WTC11 (cell line): Measurements from ENCODE around the gene FRMD4A. TPM values are rescaled to one million over a fixed set of nuclear protein-coding genes. Genes with fewer than 3 reads are reported as not detected.

ENCODE experiments used
- ATAC-seq: fragments of 200-7000 bp; cut with Tn5 transposase; 2 replicates; pipeline ENCODE4 v1.10.0; 2021; ENCODE audit warnings: mild to moderate bottlenecking, moderate library complexity
- CTCF ChIA-PET: fragments of 300-600 bp; sonication (Branson Sonifier 250); formaldehyde crosslinking; loops from one replicate; lab custom pipeline; 2021; ENCODE audit warnings: antibody characterized with exemption; lab: Charles Lee
- POLR2A ChIA-PET: fragments of 350-600 bp; sonication (Branson Sonifier 250); formaldehyde crosslinking; loops from one replicate; lab custom pipeline; 2021; ENCODE audit warnings: antibody characterized with exemption; lab: Charles Lee
- DNase-seq: peaks from one replicate; pipeline ENCODE4 v3.0.0; 2021; ENCODE audit warnings: low spot score
- H3K27ac Mint-ChIP-seq: 2 replicates; pipeline ENCODE4 v1.8.0; 2021; ENCODE audit warnings: mixed read lengths
- H3K27me3 Mint-ChIP-seq: 2 replicates; pipeline ENCODE4 v1.8.0; 2021; ENCODE audit warnings: low read depth, mild to moderate bottlenecking, moderate library complexity, mixed read lengths
- H3K36me3 Mint-ChIP-seq: 2 replicates; pipeline ENCODE4 v1.8.0; 2021; ENCODE audit warnings: mixed read lengths
- H3K4me1 Mint-ChIP-seq: 2 replicates; pipeline ENCODE4 v1.8.0; 2022; ENCODE audit warnings: mixed read lengths
- H3K4me3 Mint-ChIP-seq: 2 replicates; pipeline ENCODE4 v1.8.0; 2021; ENCODE audit warnings: mild to moderate bottlenecking, moderate library complexity, mixed read lengths
- H3K9me3 Mint-ChIP-seq: 2 replicates; pipeline ENCODE4 v1.8.0; 2021; ENCODE audit warnings: mixed read lengths
- ELF4 ChIP-seq: sonication (generic); formaldehyde crosslinking; IDR thresholded peaks from 2 replicates; pipeline ENCODE4 v1.8.1; 2022; ENCODE audit warnings: low read depth, mild to moderate bottlenecking, moderate library complexity, missing genetic modification reagents
- EMX1 ChIP-seq: fragments of 250-450 bp; sonication (Bioruptor Pico); IDR thresholded peaks from 2 replicates; pipeline ENCODE4 v1.8.0; 2021; ENCODE audit warnings: mild to moderate bottlenecking
- ESRRA ChIP-seq: sonication (generic); formaldehyde crosslinking; IDR thresholded peaks from 2 replicates; pipeline ENCODE4 v1.8.1; 2022; ENCODE audit warnings: mild to moderate bottlenecking, missing genetic modification reagents, borderline replicate concordance
- GABPB1 ChIP-seq: sonication (generic); formaldehyde crosslinking; IDR thresholded peaks from 2 replicates; pipeline ENCODE4 v1.8.1; 2023; ENCODE audit warnings: mild to moderate bottlenecking, missing genetic modification reagents
- HMGA2 ChIP-seq: fragments of 250-450 bp; sonication (Bioruptor Pico); IDR thresholded peaks from 2 replicates; pipeline ENCODE4 v1.4.0; 2021; ENCODE audit warnings: mild to moderate bottlenecking, moderate library complexity
- MXD4 ChIP-seq: fragments of 250-450 bp; sonication (Bioruptor Pico); IDR thresholded peaks from 2 replicates; pipeline ENCODE4 v1.8.0; 2021; ENCODE audit warnings: mild to moderate bottlenecking, moderate library complexity, borderline replicate concordance
- NFYB ChIP-seq: sonication (generic); formaldehyde crosslinking; conservative IDR thresholded peaks from 2 replicates; pipeline ENCODE4 v1.8.0; 2022; ENCODE audit warnings: low read depth, missing genetic modification reagents
- PRRX2 ChIP-seq: fragments of 250-450 bp; sonication (Bioruptor Pico); IDR thresholded peaks from 2 replicates; pipeline ENCODE4 v1.8.0; 2021; ENCODE audit warnings: mild to moderate bottlenecking
- TEAD1 ChIP-seq: sonication (generic); formaldehyde crosslinking; IDR thresholded peaks from 2 replicates; pipeline ENCODE4 v1.8.0; 2022; ENCODE audit warnings: mild to moderate bottlenecking, missing genetic modification reagents
- ZNF317 ChIP-seq: sonication (generic); formaldehyde crosslinking; IDR thresholded peaks from 2 replicates; pipeline ENCODE4 v1.8.1; 2023; ENCODE audit warnings: low read depth, mild to moderate bottlenecking, moderate library complexity, missing genetic modification reagents, borderline replicate concordance
- total RNA-seq: library from RNA; stranded (reverse); gene quantifications from 3 replicates; pipeline ENCODE4 v1.2.3, GENCODE V29; 2021
- TF ChIP-seq, protein P1 (sequence below): sonication (generic); formaldehyde crosslinking; IDR thresholded peaks from 2 replicates; pipeline ENCODE4 v1.8.1; 2023; ENCODE audit warnings: mild to moderate bottlenecking, missing genetic modification reagents, borderline replicate concordance
- TF ChIP-seq, protein P2 (sequence below): fragments of 250-450 bp; sonication (Bioruptor Pico); IDR thresholded peaks from 2 replicates; pipeline ENCODE4 v1.9.0; 2021; ENCODE audit warnings: moderate library complexity, mild to moderate bottlenecking, inconsistent platforms, borderline replicate concordance
- TF ChIP-seq, protein P3 (sequence below): sonication (generic); formaldehyde crosslinking; IDR thresholded peaks from 2 replicates; pipeline ENCODE4 v1.8.1; 2023; ENCODE audit warnings: mild to moderate bottlenecking, missing genetic modification reagents, moderate library complexity
- TF ChIP-seq, protein P4 (sequence below): sonication (generic); formaldehyde crosslinking; IDR thresholded peaks from 2 replicates; pipeline ENCODE4 v1.8.1; 2022; ENCODE audit warnings: mild to moderate bottlenecking, moderate library complexity, missing genetic modification reagents
- TF ChIP-seq, protein P5 (sequence below): sonication (generic); formaldehyde crosslinking; IDR thresholded peaks from 2 replicates; pipeline ENCODE4 v1.8.0; 2022; ENCODE audit warnings: missing genetic modification reagents
- TF ChIP-seq, protein P6 (sequence below): sonication (generic); formaldehyde crosslinking; IDR thresholded peaks from 2 replicates; pipeline ENCODE4 v1.8.1; 2022; ENCODE audit warnings: low read depth, missing genetic modification reagents, borderline replicate concordance
- TF ChIP-seq, protein P7 (sequence below): sonication (generic); formaldehyde crosslinking; IDR thresholded peaks from 2 replicates; pipeline ENCODE4 v1.8.0; 2022; ENCODE audit warnings: mild to moderate bottlenecking, missing genetic modification reagents

FRMD4A gene
- total RNA-seq, 1 experiment from 2014 or later: 35.5 TPM

DNA sequence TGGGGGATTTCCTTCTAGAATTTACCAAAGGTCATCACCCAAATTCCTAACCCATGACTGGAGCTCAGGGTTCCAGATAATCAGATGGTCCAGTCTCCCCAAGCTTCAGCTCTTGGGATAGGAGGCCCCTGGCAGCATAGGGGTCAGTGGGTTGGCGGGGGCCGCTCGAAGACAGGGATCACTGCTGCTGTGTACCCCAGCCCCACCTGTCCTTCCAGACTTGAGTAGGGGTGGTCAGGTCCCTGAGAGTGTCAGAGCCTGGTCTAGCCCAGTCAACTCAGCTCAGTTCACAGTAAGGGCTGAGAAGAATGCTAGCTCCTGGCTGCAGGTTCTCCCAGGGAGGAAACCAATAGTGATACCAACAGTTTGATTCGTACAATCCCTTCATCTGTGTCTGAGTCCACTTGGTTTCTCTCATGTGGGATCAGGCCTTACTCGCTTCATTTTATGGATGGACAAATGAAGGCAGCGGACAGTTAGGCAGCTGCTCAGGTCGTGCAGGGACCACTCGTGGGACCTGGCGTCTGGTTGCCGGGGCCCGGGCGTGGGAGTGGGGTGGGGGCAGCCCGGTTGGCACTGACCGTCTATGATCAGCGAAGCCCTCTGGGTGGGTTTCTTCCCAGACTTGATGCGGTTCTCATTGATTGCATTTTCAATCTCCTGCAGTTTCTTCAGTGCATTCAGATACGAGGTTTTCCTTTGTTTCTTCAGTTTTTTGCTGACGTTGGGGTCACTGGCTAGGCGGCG is 665.0 kb downstream of the FRMD4A start (continued):
- TF ChIP-seq, protein P1, sequence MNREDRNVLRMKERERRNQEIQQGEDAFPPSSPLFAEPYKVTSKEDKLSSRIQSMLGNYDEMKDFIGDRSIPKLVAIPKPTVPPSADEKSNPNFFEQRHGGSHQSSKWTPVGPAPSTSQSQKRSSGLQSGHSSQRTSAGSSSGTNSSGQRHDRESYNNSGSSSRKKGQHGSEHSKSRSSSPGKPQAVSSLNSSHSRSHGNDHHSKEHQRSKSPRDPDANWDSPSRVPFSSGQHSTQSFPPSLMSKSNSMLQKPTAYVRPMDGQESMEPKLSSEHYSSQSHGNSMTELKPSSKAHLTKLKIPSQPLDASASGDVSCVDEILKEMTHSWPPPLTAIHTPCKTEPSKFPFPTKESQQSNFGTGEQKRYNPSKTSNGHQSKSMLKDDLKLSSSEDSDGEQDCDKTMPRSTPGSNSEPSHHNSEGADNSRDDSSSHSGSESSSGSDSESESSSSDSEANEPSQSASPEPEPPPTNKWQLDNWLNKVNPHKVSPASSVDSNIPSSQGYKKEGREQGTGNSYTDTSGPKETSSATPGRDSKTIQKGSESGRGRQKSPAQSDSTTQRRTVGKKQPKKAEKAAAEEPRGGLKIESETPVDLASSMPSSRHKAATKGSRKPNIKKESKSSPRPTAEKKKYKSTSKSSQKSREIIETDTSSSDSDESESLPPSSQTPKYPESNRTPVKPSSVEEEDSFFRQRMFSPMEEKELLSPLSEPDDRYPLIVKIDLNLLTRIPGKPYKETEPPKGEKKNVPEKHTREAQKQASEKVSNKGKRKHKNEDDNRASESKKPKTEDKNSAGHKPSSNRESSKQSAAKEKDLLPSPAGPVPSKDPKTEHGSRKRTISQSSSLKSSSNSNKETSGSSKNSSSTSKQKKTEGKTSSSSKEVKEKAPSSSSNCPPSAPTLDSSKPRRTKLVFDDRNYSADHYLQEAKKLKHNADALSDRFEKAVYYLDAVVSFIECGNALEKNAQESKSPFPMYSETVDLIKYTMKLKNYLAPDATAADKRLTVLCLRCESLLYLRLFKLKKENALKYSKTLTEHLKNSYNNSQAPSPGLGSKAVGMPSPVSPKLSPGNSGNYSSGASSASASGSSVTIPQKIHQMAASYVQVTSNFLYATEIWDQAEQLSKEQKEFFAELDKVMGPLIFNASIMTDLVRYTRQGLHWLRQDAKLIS (CRISPR knock-in tag): no peak
- TF ChIP-seq ZNF317: no peak
- no peak for TF ChIP-seq NFYB (CRISPR knock-in tag)
- TF ChIP-seq, protein P2, sequence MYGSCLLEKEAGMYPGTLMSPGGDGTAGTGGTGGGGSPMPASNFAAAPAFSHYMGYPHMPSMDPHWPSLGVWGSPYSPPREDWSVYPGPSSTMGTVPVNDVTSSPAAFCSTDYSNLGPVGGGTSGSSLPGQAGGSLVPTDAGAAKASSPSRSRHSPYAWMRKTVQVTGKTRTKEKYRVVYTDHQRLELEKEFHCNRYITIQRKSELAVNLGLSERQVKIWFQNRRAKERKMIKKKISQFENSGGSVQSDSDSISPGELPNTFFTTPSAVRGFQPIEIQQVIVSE (CRISPR knock-in tag): no peak
- TF ChIP-seq, protein P3, sequence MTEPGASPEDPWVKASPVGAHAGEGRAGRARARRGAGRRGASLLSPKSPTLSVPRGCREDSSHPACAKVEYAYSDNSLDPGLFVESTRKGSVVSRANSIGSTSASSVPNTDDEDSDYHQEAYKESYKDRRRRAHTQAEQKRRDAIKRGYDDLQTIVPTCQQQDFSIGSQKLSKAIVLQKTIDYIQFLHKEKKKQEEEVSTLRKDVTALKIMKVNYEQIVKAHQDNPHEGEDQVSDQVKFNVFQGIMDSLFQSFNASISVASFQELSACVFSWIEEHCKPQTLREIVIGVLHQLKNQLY (CRISPR knock-in tag): no peak
- TF ChIP-seq EMX1 (CRISPR knock-in tag): no peak
- no peak for TF ChIP-seq MXD4 (CRISPR knock-in tag)
- no peak for TF ChIP-seq ESRRA (CRISPR knock-in tag)

DNA sequence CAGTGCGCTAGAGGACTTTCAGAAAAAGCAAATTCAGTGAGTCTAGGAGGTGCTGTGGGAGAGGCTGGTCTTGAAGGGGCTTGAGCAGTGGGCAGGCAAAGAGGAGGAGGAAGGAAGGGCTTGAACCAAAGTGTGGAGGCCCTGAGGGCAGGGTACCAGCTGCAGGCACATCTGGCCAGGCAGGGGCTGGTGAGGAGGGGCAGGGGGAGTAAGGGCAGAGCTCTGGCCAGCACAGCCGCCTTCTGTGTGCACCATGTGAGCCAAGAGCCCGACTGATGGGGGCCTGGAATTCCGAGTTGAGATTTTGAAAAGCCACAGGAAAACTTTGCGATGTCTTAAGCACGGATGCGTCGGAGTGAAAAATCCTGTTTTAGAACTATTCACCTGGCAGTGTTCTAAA is 669.5 kb downstream of the FRMD4A start:
- no peak overlapping the region for H3K4me3 Mint-ChIP-seq
- H3K27ac Mint-ChIP-seq: peak overlapping the region; percentile 75; the same call in 1 of the 2 replicates
- DNase-seq (no peak), ATAC-seq (peak; percentile 29; the same call in 1 of the 2 replicates)
- TF ChIP-seq ELF4 (CRISPR knock-in tag) (no peak), TEAD1 (CRISPR knock-in tag) (no peak), ESRRA (CRISPR knock-in tag) (no peak), GABPB1 (CRISPR knock-in tag) (no peak), PRRX2 (CRISPR knock-in tag) (no peak), HMGA2 (CRISPR knock-in tag) (no peak)
- TF ChIP-seq, protein P2 (CRISPR knock-in tag): no peak
- TF ChIP-seq, protein P4, sequence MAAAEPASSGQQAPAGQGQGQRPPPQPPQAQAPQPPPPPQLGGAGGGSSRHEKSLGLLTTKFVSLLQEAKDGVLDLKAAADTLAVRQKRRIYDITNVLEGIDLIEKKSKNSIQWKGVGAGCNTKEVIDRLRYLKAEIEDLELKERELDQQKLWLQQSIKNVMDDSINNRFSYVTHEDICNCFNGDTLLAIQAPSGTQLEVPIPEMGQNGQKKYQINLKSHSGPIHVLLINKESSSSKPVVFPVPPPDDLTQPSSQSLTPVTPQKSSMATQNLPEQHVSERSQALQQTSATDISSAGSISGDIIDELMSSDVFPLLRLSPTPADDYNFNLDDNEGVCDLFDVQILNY: no peak
- TF ChIP-seq, protein P5, sequence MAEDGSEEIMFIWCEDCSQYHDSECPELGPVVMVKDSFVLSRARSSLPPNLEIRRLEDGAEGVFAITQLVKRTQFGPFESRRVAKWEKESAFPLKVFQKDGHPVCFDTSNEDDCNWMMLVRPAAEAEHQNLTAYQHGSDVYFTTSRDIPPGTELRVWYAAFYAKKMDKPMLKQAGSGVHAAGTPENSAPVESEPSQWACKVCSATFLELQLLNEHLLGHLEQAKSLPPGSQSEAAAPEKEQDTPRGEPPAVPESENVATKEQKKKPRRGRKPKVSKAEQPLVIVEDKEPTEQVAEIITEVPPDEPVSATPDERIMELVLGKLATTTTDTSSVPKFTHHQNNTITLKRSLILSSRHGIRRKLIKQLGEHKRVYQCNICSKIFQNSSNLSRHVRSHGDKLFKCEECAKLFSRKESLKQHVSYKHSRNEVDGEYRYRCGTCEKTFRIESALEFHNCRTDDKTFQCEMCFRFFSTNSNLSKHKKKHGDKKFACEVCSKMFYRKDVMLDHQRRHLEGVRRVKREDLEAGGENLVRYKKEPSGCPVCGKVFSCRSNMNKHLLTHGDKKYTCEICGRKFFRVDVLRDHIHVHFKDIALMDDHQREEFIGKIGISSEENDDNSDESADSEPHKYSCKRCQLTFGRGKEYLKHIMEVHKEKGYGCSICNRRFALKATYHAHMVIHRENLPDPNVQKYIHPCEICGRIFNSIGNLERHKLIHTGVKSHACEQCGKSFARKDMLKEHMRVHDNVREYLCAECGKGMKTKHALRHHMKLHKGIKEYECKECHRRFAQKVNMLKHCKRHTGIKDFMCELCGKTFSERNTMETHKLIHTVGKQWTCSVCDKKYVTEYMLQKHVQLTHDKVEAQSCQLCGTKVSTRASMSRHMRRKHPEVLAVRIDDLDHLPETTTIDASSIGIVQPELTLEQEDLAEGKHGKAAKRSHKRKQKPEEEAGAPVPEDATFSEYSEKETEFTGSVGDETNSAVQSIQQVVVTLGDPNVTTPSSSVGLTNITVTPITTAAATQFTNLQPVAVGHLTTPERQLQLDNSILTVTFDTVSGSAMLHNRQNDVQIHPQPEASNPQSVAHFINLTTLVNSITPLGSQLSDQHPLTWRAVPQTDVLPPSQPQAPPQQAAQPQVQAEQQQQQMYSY (CRISPR knock-in tag): no peak
- TF ChIP-seq, protein P6, sequence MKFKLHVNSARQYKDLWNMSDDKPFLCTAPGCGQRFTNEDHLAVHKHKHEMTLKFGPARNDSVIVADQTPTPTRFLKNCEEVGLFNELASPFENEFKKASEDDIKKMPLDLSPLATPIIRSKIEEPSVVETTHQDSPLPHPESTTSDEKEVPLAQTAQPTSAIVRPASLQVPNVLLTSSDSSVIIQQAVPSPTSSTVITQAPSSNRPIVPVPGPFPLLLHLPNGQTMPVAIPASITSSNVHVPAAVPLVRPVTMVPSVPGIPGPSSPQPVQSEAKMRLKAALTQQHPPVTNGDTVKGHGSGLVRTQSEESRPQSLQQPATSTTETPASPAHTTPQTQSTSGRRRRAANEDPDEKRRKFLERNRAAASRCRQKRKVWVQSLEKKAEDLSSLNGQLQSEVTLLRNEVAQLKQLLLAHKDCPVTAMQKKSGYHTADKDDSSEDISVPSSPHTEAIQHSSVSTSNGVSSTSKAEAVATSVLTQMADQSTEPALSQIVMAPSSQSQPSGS (CRISPR knock-in tag): no peak
- TF ChIP-seq, protein P7, sequence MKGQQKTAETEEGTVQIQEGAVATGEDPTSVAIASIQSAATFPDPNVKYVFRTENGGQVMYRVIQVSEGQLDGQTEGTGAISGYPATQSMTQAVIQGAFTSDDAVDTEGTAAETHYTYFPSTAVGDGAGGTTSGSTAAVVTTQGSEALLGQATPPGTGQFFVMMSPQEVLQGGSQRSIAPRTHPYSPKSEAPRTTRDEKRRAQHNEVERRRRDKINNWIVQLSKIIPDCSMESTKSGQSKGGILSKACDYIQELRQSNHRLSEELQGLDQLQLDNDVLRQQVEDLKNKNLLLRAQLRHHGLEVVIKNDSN (CRISPR knock-in tag): no peak
- no peaks in the 10 kb centered on the region for H3K27me3 Mint-ChIP-seq
- peaks cover 15% of the 10 kb centered on the region for H3K4me1 Mint-ChIP-seq
- H3K36me3 Mint-ChIP-seq: peaks cover 10% of the 10 kb centered on the region
- H3K9me3 Mint-ChIP-seq: no peaks in the 10 kb centered on the region
- ChIA-PET CTCF (interaction anchor here (0.8 kb wide), 1 partner anchor 512 kb away, joined by 3 read pairs; no protein-coding TSS in a partner anchor), POLR2A (no interaction called here)
